Large intestine (tissue), 3 donors: ENCODE results near the gene GRSF1. TPM values are rescaled to one million over a fixed set of nuclear protein-coding genes. Genes with fewer than 3 reads are reported as not detected.

Experiments
- DNase-seq, 2 donors: peaks; one replicate each; pipeline versions ENCODE4 v3.0.0 to v3.0.0-alpha.2; 2013
- H3K27ac ChIP-seq: one replicate; pipeline ENCODE4 v1.5.1; 2013; ENCODE audit warnings: low read length
- H3K27me3 ChIP-seq: 2 replicates; pipeline ENCODE4 v1.6.1; 2013; ENCODE audit warnings: low read length; ENCODE audit not compliant: control insufficient read depth, insufficient read depth
- H3K36me3 ChIP-seq: 2 replicates; pipeline ENCODE4 v1.6.1; 2013; ENCODE audit warnings: low read length; ENCODE audit not compliant: control insufficient read depth, insufficient read depth
- H3K4me1 ChIP-seq: one replicate; pipeline ENCODE4 v1.6.1; 2013; ENCODE audit warnings: low read length; ENCODE audit not compliant: control insufficient read depth, insufficient read depth
- H3K4me3 ChIP-seq: one replicate; pipeline ENCODE4 v1.5.1; 2013; ENCODE audit warnings: low read length
- H3K9me3 ChIP-seq: one replicate; pipeline ENCODE4 v1.6.1; 2013; ENCODE audit warnings: mild to moderate bottlenecking, low read depth, low read length, moderate library complexity; ENCODE audit not compliant: control insufficient read depth
- WGBS: methylation state at CpG from one replicate; pipeline ENCODE4 v1.1.5; 2013; ENCODE audit warnings: low lambda C conversion rate; ENCODE audit not compliant: insufficient coverage; 5-methylcytosine and 5-hydroxymethylcytosine counted together
- polyA plus RNA-seq: library from polyadenylated mRNA; unstranded; fragments of 120-200 nt; gene quantifications from one replicate; pipeline ENCODE4 v1.2.1, GENCODE V29; 2013

Gene GRSF1
- polyA plus RNA-seq, 1 donor: 69.7 TPM

DNA sequence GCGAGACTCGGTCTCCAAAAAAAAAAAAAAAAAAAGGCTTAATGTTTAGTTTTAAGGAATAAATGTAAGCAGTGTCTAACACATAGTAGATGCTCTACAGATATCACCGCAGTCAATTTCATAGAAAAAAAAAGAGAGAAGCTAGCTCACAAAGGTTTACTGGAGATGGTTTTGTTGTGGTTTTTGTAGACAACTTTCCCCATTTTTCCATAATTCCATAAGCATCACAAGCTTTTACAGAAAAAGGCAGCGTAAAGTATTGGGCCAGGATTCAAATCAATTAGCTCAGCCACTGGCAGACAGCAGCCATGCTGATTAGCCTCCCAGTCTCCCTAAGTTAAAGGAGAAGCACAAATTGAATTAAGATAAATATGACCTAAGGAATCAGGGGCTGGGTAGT, 1.5 kb downstream of the GRSF1 start:
- DNase-seq: peak in 1 of 2 donors; percentile 19
- H3K9me3 ChIP-seq: no peaks in the 10 kb centered on the region
- peak overlapping the region; percentile 83 for H3K27ac ChIP-seq
- no CpG with 5 or more reads among the region's 4 CpGs for WGBS
- H3K27me3 ChIP-seq: no peaks in the 10 kb centered on the region
- peaks cover 10% of the 10 kb centered on the region for H3K4me1 ChIP-seq
- peak overlapping the region; percentile 82 for H3K4me3 ChIP-seq
- peaks cover 21% of the 10 kb centered on the region for H3K36me3 ChIP-seq

DNA sequence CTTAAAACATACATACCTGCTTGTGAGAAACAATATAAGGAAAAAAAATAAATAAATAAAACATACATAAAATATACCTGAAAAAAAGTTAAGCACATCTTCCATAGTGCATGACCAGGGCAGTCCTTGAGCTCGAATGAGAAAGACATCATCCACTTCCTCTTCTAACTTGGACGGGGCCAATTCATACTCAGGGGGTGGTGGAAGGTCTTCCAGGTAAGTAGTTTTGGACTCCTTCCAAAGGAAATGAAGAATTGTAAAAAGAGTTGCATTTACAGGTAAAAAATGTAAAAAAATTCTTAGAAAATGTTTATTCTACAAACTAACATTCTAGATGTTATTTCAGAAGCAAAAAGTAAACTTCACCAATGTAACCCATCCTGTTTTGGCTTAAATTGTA, 3.6 kb downstream of the GRSF1 start:
- Histone ChIP-seq H3K27me3 (no peaks in the 10 kb centered on the region), H3K27ac (no peak overlapping the region), H3K9me3 (no peaks in the 10 kb centered on the region), H3K36me3 (peaks cover 33% of the 10 kb centered on the region), H3K4me3 (no peak overlapping the region), H3K4me1 (peaks cover 10% of the 10 kb centered on the region)
- no CpG with 5 or more reads among the region's 2 CpGs for WGBS
- no peak for DNase-seq

DNA sequence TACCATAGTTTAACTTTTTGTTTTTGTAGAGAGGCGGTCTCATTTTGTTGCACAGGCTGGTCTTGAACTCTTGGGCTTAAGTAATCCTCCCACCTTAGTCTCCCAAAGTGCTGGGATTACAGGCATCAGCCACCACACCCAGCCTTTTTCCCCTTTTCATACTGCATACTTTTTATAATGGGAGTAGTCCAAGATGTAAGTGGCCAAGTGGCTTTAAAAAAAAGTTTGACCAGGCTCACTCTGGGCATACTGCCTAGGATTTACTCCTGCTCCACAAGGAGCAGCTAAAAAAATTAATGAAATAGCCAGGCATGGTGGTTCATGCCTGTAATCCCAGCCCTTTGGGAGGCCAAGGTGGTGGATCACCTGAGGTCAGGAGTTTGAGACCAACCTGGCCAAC, 6.0 kb downstream of the GRSF1 start:
- no peak for DNase-seq
- WGBS: 83% methylated on average over 1 of the region's 1 CpG
- H3K36me3 ChIP-seq: peaks cover 52% of the 10 kb centered on the region
- H3K9me3 ChIP-seq: no peaks in the 10 kb centered on the region
- no peaks in the 10 kb centered on the region for H3K27me3 ChIP-seq
- peaks cover 10% of the 10 kb centered on the region for H3K4me1 ChIP-seq
- no peak overlapping the region for H3K4me3 ChIP-seq
- H3K27ac ChIP-seq: no peak overlapping the region

DNA sequence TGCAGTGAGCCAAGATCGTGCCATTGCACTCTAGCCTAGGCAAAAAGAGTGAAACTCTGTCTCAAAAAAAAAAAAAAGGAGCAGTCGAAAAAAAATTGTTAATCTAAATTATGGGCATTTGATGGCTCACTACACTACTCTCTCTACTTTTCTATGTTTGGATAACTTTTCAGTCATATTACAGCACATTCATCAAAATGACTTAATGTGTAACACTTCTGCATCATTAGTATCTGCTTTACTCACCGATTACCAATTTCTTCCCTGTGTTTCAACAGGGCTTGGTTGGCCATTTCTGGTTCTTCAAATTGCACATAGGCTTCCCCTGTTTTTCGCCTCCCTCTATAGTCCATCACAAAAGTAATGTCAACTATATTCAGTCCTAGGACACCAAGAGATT, 8.4 kb downstream of the GRSF1 start:
- H3K27me3 ChIP-seq: no peaks in the 10 kb centered on the region
- no peak overlapping the region for H3K4me3 ChIP-seq
- 100% methylated on average over 2 of the region's 4 CpGs for WGBS
- peaks cover 65% of the 10 kb centered on the region for H3K36me3 ChIP-seq
- no peaks in the 10 kb centered on the region for H3K4me1 ChIP-seq
- no peak overlapping the region for H3K27ac ChIP-seq
- H3K9me3 ChIP-seq: no peaks in the 10 kb centered on the region
- DNase-seq: no peak

DNA sequence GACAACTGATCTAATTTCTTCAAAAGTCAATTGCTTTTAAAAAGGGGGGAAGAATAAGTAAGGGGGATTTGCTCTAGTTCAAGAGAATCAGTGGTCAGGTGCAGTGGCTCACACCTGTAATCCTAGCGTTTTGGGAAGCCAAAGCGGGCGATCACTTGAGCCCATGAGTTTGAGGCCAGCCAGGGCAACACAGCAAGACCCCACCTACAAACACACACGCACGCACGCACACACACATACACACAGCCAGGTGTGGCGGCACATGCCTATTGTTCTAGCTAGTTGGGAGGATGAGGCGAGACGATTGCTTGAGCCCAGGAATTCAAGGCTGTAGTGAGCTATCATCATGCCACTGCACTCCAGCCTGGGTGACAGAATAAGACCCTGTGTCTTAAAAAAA, 9.6 kb downstream of the GRSF1 start:
- H3K36me3 ChIP-seq: peaks cover 70% of the 10 kb centered on the region
- no peak overlapping the region for H3K27ac ChIP-seq
- no CpG with 5 or more reads among the region's 9 CpGs for WGBS
- H3K4me3 ChIP-seq: no peak overlapping the region
- H3K4me1 ChIP-seq: no peaks in the 10 kb centered on the region
- H3K9me3 ChIP-seq: no peaks in the 10 kb centered on the region
- DNase-seq: no peak
- no peaks in the 10 kb centered on the region for H3K27me3 ChIP-seq

DNA sequence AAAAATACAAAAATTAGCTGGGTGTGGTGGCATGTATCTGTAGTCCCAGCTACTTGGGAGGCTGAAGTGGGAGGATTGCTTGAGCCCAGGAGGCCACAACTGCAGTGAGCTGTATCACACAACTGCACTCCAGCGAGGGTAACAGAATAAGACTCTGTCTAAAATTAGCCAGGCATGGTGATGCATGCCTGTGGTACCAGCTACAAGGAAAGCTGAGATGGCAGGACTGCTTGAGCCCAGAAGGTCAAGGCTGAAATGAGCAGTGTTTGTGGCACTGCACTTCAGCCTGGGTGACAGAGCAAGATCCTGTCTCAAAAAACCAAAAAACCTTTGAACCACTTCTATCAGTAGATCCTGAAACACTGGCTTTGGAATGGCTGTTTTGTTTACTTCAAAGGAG, 10.2 kb downstream of the GRSF1 start:
- no peak overlapping the region for H3K4me3 ChIP-seq
- H3K27me3 ChIP-seq: no peaks in the 10 kb centered on the region
- no peak for DNase-seq
- WGBS: no CpG with 5 or more reads among the region's 1 CpG
- H3K27ac ChIP-seq: no peak overlapping the region
- H3K36me3 ChIP-seq: peaks cover 70% of the 10 kb centered on the region
- no peaks in the 10 kb centered on the region for H3K4me1 ChIP-seq
- no peaks in the 10 kb centered on the region for H3K9me3 ChIP-seq

DNA sequence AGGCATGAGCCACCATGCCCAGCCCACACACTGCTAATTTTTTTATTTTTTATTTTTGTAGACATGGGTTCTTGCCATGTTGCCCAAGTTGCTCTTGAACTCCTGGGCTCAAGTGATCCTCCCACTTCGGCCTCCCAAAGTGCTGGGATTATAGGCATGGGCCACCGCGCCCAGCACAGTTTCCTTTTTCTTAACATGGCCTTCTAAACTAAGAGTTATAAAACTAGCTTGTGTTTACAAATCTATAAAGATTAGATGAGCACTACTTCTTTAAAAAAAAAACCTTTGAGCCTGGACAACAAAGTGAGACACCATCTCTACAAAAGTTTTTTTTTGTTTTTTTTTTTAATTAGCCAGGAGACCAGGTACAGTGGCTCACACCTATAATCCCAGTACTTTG, 10.7 kb downstream of the GRSF1 start:
- Histone ChIP-seq H3K4me1 (no peaks in the 10 kb centered on the region), H3K9me3 (no peaks in the 10 kb centered on the region), H3K27me3 (no peaks in the 10 kb centered on the region), H3K4me3 (no peak overlapping the region), H3K36me3 (peaks cover 73% of the 10 kb centered on the region), H3K27ac (no peak overlapping the region)
- no peak for DNase-seq
- 100% methylated on average over 1 of the region's 3 CpGs for WGBS

DNA sequence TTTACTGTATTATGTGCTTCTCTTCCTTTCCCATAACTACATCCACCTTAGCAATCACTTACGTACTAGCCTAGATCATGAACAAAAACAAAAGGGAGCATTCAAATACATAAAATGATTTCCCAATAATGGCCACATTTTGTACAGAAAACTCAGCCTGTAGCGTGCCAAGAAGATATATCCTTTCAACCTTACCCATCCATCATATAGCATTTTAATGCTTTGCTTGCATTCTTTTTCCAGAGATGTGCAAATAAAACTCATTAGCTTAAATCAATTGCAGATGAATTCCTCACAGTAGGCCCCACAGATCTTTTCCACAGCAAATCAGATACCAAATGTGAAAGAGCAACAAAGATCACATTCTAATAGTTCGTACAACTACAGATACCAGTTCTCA, 20.8 kb downstream of the GRSF1 start:
- no peaks in the 10 kb centered on the region for H3K27me3 ChIP-seq
- H3K4me3 ChIP-seq: no peak overlapping the region
- no peak for DNase-seq
- no peak overlapping the region for H3K27ac ChIP-seq
- H3K9me3 ChIP-seq: no peaks in the 10 kb centered on the region
- WGBS: no CpG with 5 or more reads among the region's 3 CpGs
- H3K4me1 ChIP-seq: no peaks in the 10 kb centered on the region
- peaks cover 38% of the 10 kb centered on the region for H3K36me3 ChIP-seq

DNA sequence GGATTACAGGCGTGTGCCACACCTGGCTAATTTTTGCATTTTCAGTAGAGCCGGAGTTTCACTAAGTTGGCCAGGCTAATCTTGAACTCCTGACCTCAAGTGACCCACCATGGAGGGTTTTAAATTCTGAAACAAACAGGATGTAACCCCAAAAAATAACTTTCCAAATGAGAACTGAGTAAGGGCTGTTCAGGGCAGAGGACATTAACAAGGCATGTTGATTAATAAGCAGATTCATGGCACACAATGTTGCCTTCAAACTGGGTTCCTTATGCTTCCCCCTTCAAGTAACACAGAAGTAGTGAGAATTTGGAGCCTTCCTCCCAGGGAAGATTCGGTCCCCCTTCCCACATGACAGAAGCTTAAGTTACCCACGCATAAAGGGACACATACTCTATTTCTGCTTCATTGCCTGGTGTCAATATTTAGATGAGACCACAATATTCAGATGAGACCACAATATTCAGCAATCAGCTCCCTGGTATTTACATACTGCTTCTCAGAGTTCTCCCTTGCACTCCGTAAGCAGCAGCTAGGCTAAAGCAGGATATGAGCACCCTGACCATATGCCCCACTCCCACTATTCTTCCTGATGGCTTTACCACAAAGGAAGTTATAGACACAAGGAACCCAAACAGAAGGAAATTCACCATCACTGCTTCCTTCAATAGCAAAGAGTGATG, 21.4 kb downstream of the GRSF1 start:
- no CpG with 5 or more reads among the region's 5 CpGs for WGBS
- Histone ChIP-seq H3K4me3 (no peak overlapping the region), H3K9me3 (no peaks in the 10 kb centered on the region), H3K27ac (no peak overlapping the region), H3K4me1 (no peaks in the 10 kb centered on the region), H3K27me3 (no peaks in the 10 kb centered on the region), H3K36me3 (peaks cover 34% of the 10 kb centered on the region)
- no peak for DNase-seq

DNA sequence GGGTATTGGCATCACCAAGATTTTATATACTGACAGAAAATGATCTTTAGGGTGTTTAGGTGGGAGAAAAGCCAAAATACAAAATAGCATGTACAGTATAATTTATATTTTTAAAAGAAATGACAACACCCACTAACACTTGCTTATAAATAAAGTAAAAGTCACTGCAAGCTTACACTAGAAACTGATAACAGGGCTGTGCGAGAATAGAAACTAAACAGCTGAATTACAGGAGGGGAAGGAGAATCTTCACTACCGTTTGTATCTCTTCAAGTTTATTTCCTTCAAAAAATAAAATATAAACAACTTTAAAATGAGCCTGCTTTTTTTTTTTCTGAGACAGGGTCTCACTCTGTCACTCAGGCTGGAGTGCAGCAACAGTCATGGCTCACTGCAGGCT, 22.8 kb downstream of the GRSF1 start:
- DNase-seq: no peak
- Histone ChIP-seq H3K27me3 (no peaks in the 10 kb centered on the region), H3K27ac (no peak overlapping the region), H3K4me1 (no peaks in the 10 kb centered on the region), H3K9me3 (no peaks in the 10 kb centered on the region), H3K36me3 (peaks cover 23% of the 10 kb centered on the region), H3K4me3 (no peak overlapping the region)
- WGBS: no CpG with 5 or more reads among the region's 2 CpGs

DNA sequence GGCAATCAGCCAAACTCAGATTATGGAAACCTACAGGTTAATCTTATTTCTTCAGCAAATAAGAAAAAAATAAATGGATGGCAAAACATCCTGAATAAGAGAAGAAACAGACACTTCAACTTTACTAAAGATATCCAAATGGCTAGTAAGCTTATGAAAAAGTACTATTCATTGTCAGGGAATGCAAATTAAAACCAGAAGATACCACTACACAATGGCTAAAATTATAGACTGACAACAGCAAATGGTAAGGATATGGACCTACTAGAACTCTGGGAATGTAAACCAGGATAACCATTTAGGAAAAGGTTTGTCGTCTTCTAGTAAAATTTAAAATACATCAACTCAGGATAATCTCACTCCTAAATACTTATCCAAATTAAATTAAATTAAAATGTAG, 24.3 kb downstream of the GRSF1 start:
- DNase-seq: no peak
- H3K4me1 ChIP-seq: no peaks in the 10 kb centered on the region
- peaks cover 14% of the 10 kb centered on the region for H3K36me3 ChIP-seq
- no peaks in the 10 kb centered on the region for H3K27me3 ChIP-seq
- no CpG with 5 or more reads among the region's 1 CpG for WGBS
- no peak overlapping the region for H3K27ac ChIP-seq
- H3K4me3 ChIP-seq: no peak overlapping the region
- H3K9me3 ChIP-seq: no peaks in the 10 kb centered on the region
